DOHH2 (cell line): Measurements from ENCODE around the gene RAB3B.
A peak's percentile ranks its signal among the peaks of the same experiment; 100 is the strongest.
"Not testable (repeated sequence)": the region's sequence is repeated elsewhere in the genome, so short reads cannot be mapped to it uniquely, and the experiment has no call there.

Experiments
- H3F3A ChIP-seq: fragments of 200-600 bp; sonication (generic), shearing (Covaris generic); 2 replicates; pipeline ENCODE4 v1.6.0; 2016; ENCODE audit warnings: antibody characterized with exemption, mild to moderate bottlenecking; ENCODE audit not compliant: control insufficient read depth, insufficient read depth
- H3K27ac ChIP-seq: fragments of 200-600 bp; sonication (generic); 2 replicates; pipeline ENCODE4 v1.5.1; 2014; ENCODE audit warnings: low read depth, mild to moderate bottlenecking, low read length, moderate library complexity
- H3K27me3 ChIP-seq: fragments of 200-600 bp; sonication (generic); 2 replicates; pipeline ENCODE4 v1.6.1; 2014; ENCODE audit warnings: mild to moderate bottlenecking, low read length, mixed read lengths; ENCODE audit not compliant: control insufficient read depth
- H3K36me3 ChIP-seq: fragments of 200-600 bp; sonication (generic); 2 replicates; pipeline ENCODE4 v1.6.1; 2014; ENCODE audit warnings: mild to moderate bottlenecking, low read length, moderate library complexity, mixed read lengths; ENCODE audit not compliant: control insufficient read depth
- H3K4me1 ChIP-seq: fragments of 200-600 bp; sonication (generic); 2 replicates; pipeline ENCODE4 v1.6.1; 2014; ENCODE audit warnings: mild to moderate bottlenecking, low read length, mixed read lengths; ENCODE audit not compliant: control insufficient read depth
- H3K4me2 ChIP-seq: fragments of 200-600 bp; sonication (generic); 2 replicates; pipeline ENCODE4 v1.6.0; 2014; ENCODE audit warnings: mild to moderate bottlenecking, low read length, moderate library complexity
- H3K4me3 ChIP-seq: fragments of 200-600 bp; sonication (generic); 2 replicates; pipeline ENCODE4 v1.5.1; 2014; ENCODE audit warnings: mild to moderate bottlenecking, low read length, mixed read lengths
- H3K79me2 ChIP-seq: fragments of 200-600 bp; sonication (generic); 2 replicates; pipeline ENCODE4 v1.6.1; 2014; ENCODE audit warnings: mild to moderate bottlenecking, low read length, mixed read lengths; ENCODE audit not compliant: control insufficient read depth
- H3K9me2 ChIP-seq: fragments of 200-600 bp; sonication (generic); replicated peaks from 2 replicates; pipeline ENCODE4 v1.6.1; 2014; ENCODE audit warnings: mild to moderate bottlenecking, low read length, mixed read lengths; ENCODE audit not compliant: control insufficient read depth
- H3K9me3 ChIP-seq: fragments of 200-600 bp; sonication (generic); 2 replicates; pipeline ENCODE4 v1.6.1; 2014; ENCODE audit warnings: antibody characterized with exemption, low read length, mixed read lengths; ENCODE audit not compliant: control insufficient read depth, insufficient read depth
- H4K20me1 ChIP-seq: fragments of 200-600 bp; sonication (generic); 2 replicates; pipeline ENCODE4 v1.6.0; 2014; ENCODE audit warnings: low read depth, mild to moderate bottlenecking, antibody characterized with exemption, low read length, moderate library complexity; ENCODE audit not compliant: control insufficient read depth, insufficient read depth
- EZH2phosphoT487 ChIP-seq: fragments of 200-600 bp; sonication (generic); IDR thresholded peaks from 2 replicates; pipeline ENCODE4 v1.6.1; 2017; ENCODE audit warnings: borderline replicate concordance, mild to moderate bottlenecking, antibody characterized with exemption, low read length, moderate library complexity, mixed read lengths
- TF ChIP-seq, protein P1 (sequence below): fragments of 200-600 bp; sonication (generic); IDR thresholded peaks from one replicate; pipeline ENCODE4 v1.5.1; 2014; ENCODE audit warnings: antibody characterized with exemption, mild to moderate bottlenecking, low read depth, low read length; ENCODE audit not compliant: poor library complexity, severe bottlenecking

The RAB3B gene

DNA sequence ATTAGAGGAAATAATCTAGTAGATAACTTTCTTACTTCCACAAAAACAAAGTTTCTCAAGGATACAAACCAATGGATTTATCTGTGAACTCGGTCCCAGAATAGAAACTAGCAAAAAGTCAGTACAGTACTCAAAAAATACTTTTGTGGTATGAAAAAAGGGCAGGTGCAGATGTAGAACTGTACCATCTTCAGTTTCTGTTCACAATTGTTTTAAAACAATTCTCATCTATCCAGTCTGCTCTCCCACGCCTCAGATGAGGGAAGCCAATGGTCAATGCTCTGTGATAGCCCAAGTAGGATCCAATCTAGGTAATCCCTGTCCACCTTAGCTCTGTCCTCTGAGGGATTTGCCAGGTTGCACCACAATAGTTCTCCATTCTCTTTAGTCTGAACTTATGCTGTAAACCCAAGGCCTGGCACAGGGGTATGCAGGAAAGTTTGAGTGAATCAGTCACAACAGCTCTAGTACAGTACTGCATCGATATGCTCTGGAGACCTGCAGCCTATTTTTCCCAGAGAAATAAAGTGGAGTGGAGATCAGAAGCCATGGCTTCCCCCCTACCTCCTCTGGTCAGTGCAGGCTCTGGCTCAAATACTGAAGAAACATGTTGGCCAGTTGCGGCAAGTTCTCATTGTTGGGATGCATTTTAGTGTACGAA is 41.8 kb upstream of the RAB3B start:
- Histone ChIP-seq H3K27ac (no peak overlapping the region), H3K79me2 (peaks cover 46% of the 10 kb centered on the region), H3K27me3 (no peaks in the 10 kb centered on the region)

DNA sequence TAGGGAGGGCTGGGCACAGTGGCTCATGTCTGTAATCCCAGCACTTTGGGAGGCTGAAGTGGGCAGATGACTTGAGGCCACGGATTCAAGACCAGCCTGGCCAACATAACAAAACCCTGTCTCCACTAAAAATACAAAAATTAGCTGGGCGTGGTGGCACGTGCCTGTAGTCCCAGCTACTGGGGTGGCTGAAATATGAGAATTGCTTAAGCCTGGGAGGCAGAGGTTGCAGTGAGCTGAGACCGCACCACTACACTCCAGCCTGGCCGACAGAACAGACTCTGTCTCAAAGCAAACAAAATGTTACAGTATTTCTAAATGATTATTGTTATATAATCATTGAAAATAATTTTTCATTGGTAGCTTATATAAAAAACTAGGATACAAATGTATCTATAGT is 38.3 kb upstream of the RAB3B start:
- H3K4me3 ChIP-seq, H3K9me2 ChIP-seq, H3K4me2 ChIP-seq, H3K27me3 ChIP-seq, H3K27ac ChIP-seq, H3K9me3 ChIP-seq, H3F3A ChIP-seq: not testable (repeated sequence)
- Histone ChIP-seq H4K20me1 (peaks cover 14% of the 10 kb centered on the region; the same call in 1 of the 2 replicates), H3K4me1 (peaks cover 20% of the 10 kb centered on the region), H3K36me3 (peaks cover 58% of the 10 kb centered on the region), H3K79me2 (peaks cover 42% of the 10 kb centered on the region)

More for the DNA sequence above, 41.8 kb upstream of the RAB3B start:
- Histone ChIP-seq H3K9me2 (no peaks in the 10 kb centered on the region), H3K9me3 (no peaks in the 10 kb centered on the region), H3F3A (peaks cover 16% of the 10 kb centered on the region), H3K36me3 (peaks cover 48% of the 10 kb centered on the region), H3K4me3 (peak overlapping the region; percentile 93), H4K20me1 (peaks cover 14% of the 10 kb centered on the region; the same call in 1 of the 2 replicates), H3K4me1 (peaks cover 25% of the 10 kb centered on the region), H3K4me2 (peak overlapping the region; percentile 84)
- TF ChIP-seq, protein P1, sequence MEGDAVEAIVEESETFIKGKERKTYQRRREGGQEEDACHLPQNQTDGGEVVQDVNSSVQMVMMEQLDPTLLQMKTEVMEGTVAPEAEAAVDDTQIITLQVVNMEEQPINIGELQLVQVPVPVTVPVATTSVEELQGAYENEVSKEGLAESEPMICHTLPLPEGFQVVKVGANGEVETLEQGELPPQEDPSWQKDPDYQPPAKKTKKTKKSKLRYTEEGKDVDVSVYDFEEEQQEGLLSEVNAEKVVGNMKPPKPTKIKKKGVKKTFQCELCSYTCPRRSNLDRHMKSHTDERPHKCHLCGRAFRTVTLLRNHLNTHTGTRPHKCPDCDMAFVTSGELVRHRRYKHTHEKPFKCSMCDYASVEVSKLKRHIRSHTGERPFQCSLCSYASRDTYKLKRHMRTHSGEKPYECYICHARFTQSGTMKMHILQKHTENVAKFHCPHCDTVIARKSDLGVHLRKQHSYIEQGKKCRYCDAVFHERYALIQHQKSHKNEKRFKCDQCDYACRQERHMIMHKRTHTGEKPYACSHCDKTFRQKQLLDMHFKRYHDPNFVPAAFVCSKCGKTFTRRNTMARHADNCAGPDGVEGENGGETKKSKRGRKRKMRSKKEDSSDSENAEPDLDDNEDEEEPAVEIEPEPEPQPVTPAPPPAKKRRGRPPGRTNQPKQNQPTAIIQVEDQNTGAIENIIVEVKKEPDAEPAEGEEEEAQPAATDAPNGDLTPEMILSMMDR: no peak
- TF ChIP-seq EZH2phosphoT487: no peak

DNA sequence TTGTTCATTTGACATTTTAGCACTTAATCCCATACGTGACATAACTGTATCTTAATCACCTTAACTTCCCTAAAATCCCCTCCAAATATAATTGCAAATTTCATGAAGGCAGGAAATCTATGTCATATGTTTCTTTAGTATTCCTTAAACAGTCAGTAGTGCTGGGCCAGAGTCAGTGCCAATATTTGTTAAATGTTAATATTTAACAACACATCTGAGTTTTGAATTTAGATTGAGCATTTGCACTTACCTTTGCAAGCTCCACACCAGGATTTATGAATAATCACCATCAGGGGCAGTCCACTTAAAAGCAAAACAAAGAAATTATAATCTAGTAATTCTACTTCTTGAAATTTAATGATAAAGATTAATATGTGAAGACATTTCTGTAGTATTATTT is 37.8 kb upstream of the RAB3B start:
- H3K4me2 ChIP-seq: no peak overlapping the region
- no peak overlapping the region for H3K27ac ChIP-seq
- H3K4me3 ChIP-seq: no peak overlapping the region
- H3K27me3 ChIP-seq: no peaks in the 10 kb centered on the region
- TF ChIP-seq, protein P1: no peak
- TF ChIP-seq EZH2phosphoT487: no peak
- H3K9me2 ChIP-seq: no peaks in the 10 kb centered on the region
- H4K20me1 ChIP-seq: peaks cover 14% of the 10 kb centered on the region; the same call in 1 of the 2 replicates
- no peaks in the 10 kb centered on the region for H3K9me3 ChIP-seq
- 0 out of 2 replicates have a peak, but pooled peaks cover 2% of the 10 kb centered on the region for H3F3A ChIP-seq
- H3K4me1 ChIP-seq: peaks cover 18% of the 10 kb centered on the region
- peaks cover 60% of the 10 kb centered on the region for H3K36me3 ChIP-seq
- peaks cover 37% of the 10 kb centered on the region for H3K79me2 ChIP-seq

DNA sequence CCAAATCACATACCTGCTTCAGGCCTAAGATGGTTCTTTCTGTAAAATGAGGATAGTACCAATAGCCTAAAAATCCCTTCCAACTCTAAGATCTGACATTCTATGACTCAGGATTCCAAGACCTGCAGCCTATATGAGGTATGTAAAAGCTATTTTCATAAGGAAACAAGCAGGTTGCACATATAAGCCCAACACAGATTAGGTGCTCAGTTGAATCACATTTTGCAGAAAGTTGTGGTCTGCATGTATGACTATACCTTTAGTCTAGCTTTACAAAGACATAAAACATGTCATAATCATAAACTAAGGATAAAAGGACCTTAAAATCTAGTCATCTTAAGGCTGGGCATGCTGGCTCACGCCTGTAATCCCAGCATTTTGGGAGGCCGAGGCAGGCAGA is 35.8 kb upstream of the RAB3B start:
- no peak overlapping the region for H3K27ac ChIP-seq
- H3K9me3 ChIP-seq: no peaks in the 10 kb centered on the region
- TF ChIP-seq, protein P1: no peak
- no peak for TF ChIP-seq EZH2phosphoT487
- no peaks in the 10 kb centered on the region for H4K20me1 ChIP-seq
- no peak overlapping the region for H3K4me2 ChIP-seq
- H3K36me3 ChIP-seq: peaks cover 55% of the 10 kb centered on the region
- H3K4me3 ChIP-seq: no peak overlapping the region
- H3K79me2 ChIP-seq: peaks cover 16% of the 10 kb centered on the region
- 0 out of 2 replicates have a peak, but pooled peaks cover 2% of the 10 kb centered on the region for H3F3A ChIP-seq
- no peaks in the 10 kb centered on the region for H3K9me2 ChIP-seq
- peaks cover 5% of the 10 kb centered on the region for H3K4me1 ChIP-seq
- H3K27me3 ChIP-seq: no peaks in the 10 kb centered on the region
